Tibial artery (tissue), 4 donors: ENCODE measurements around the gene HLX.
A peak's percentile ranks its signal among the peaks of the same experiment; 100 is the strongest.

Experiments
- DNase-seq, 2 donors: peaks; one replicate each; pipeline ENCODE4 v3.0.0-alpha.2; 2019
- H3K27ac ChIP-seq, 2 donors: fragments of 200-600 bp; sonication (generic) in 1 of 2; 1 replicate in 1 of 2; 2 replicates in 1 of 2; pipeline ENCODE4 v1.5.1; 2018 to 2019; ENCODE audit warnings: mild to moderate bottlenecking in 1 of 2
- H3K27me3 ChIP-seq, 2 donors: fragments of 200-600 bp; sonication (generic) in 1 of 2; one replicate each; pipeline versions ENCODE4 v1.5.1 to v1.6.0; 2016 to 2019
- H3K36me3 ChIP-seq, 3 donors: fragments of 200-600 bp; sonication (generic) in 2 of 3; one replicate each; pipeline ENCODE4 v1.5.1; 2016 to 2019; ENCODE audit warnings: mild to moderate bottlenecking in 2 of 3
- H3K4me1 ChIP-seq, 4 donors: fragments of 200-600 bp; sonication (generic) in 2 of 4; 1 replicate in 3 of 4; 2 replicates in 1 of 4; pipeline ENCODE4 v1.5.1; 2016 to 2019
- H3K4me3 ChIP-seq, 2 donors: fragments of 200-600 bp; sonication (generic) in 1 of 2; 1 replicate in 1 of 2; 2 replicates in 1 of 2; pipeline ENCODE4 v1.5.1; 2018 to 2019; ENCODE audit warnings: mild to moderate bottlenecking in 2 of 2
- H3K9me3 ChIP-seq, 3 donors: fragments of 200-600 bp; sonication (generic) in 1 of 3; one replicate each; pipeline ENCODE4 v1.5.1; 2016 to 2019
- intact Hi-C: fragments of 100-400 bp; cut with DNase I; formaldehyde crosslinking; loops from one replicate; pipeline ENCODE4 v1.15.0; 2023; ENCODE audit warnings: low total_unique reads
- TF ChIP-seq, protein P1 (sequence below), 2 experiments: fragments of 200-600 bp in 1 of 2; fragments of 450-650 bp in 1 of 2; IDR thresholded peaks; one replicate each; pipeline ENCODE4 v1.5.1; 2017 to 2019; ENCODE audit warnings: antibody characterized with exemption in 2 of 2, mild to moderate bottlenecking in 1 of 2, moderate library complexity in 1 of 2

Gene HLX

GRCh38 chr1:220906561-220907334 lies 27.5 kb downstream of the HLX start:
- TF ChIP-seq, protein P1, sequence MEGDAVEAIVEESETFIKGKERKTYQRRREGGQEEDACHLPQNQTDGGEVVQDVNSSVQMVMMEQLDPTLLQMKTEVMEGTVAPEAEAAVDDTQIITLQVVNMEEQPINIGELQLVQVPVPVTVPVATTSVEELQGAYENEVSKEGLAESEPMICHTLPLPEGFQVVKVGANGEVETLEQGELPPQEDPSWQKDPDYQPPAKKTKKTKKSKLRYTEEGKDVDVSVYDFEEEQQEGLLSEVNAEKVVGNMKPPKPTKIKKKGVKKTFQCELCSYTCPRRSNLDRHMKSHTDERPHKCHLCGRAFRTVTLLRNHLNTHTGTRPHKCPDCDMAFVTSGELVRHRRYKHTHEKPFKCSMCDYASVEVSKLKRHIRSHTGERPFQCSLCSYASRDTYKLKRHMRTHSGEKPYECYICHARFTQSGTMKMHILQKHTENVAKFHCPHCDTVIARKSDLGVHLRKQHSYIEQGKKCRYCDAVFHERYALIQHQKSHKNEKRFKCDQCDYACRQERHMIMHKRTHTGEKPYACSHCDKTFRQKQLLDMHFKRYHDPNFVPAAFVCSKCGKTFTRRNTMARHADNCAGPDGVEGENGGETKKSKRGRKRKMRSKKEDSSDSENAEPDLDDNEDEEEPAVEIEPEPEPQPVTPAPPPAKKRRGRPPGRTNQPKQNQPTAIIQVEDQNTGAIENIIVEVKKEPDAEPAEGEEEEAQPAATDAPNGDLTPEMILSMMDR (IDR thresholded peaks at IDR 0.05) = no peak
- Histone ChIP-seq H3K36me3 (no peaks in the 10 kb centered on the region), H3K27ac (no peak overlapping the region), H3K9me3 (no peaks in the 10 kb centered on the region), H3K4me1 (peaks cover 0 to 5% (median 0%) of the 10 kb centered on the region in 4 donors), H3K27me3 (no peaks in the 10 kb centered on the region), H3K4me3 (no peak overlapping the region)
- DNase-seq = no peak
- intact Hi-C loops = no loop called here

DNA sequence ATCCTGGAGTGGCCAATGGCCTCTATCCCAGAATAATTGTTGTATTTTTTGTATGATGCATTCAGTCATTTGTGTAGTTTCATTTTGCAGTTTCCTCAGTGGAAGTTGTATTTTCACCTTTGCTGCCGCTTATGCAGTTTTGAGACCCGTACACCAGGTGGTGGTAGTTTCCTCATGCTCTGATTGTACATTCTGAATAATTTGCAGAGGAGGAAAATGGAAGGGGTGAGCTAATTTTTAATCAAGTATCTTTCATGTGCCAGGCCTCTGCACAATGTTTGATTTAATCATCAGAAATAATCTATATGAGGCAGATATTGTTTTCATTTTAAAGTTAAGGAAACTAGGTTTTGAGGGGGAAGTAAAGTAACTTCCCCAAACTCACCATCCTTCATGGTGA lies 29.5 kb downstream of the HLX start:
- no peaks in the 10 kb centered on the region for H3K9me3 ChIP-seq
- intact Hi-C loops = no loop called here
- no peaks in the 10 kb centered on the region for H3K27me3 ChIP-seq
- H3K4me1 ChIP-seq = peaks cover 0 to 5% (median 0%) of the 10 kb centered on the region in 4 donors
- TF ChIP-seq, protein P1 (IDR thresholded peaks at IDR 0.05) = peak; percentile 45
- no peak overlapping the region for H3K27ac ChIP-seq
- DNase-seq = no peak
- H3K4me3 ChIP-seq = no peak overlapping the region
- no peaks in the 10 kb centered on the region for H3K36me3 ChIP-seq

- Histone ChIP-seq H3K27ac (no peak overlapping the region), H3K36me3 (no peaks in the 10 kb centered on the region), H3K4me1 (peaks cover 0 to 5% (median 0%) of the 10 kb centered on the region in 4 donors), H3K27me3 (no peaks in the 10 kb centered on the region), H3K4me3 (no peak overlapping the region), H3K9me3 (no peaks in the 10 kb centered on the region)
- no peak for DNase-seq
- intact Hi-C loops = no loop called here
- TF ChIP-seq, protein P1 (IDR thresholded peaks at IDR 0.05) = no peak
Observed at GRCh38 chr1:220910021-220910420, 30.8 kb downstream of the HLX start.

DNA sequence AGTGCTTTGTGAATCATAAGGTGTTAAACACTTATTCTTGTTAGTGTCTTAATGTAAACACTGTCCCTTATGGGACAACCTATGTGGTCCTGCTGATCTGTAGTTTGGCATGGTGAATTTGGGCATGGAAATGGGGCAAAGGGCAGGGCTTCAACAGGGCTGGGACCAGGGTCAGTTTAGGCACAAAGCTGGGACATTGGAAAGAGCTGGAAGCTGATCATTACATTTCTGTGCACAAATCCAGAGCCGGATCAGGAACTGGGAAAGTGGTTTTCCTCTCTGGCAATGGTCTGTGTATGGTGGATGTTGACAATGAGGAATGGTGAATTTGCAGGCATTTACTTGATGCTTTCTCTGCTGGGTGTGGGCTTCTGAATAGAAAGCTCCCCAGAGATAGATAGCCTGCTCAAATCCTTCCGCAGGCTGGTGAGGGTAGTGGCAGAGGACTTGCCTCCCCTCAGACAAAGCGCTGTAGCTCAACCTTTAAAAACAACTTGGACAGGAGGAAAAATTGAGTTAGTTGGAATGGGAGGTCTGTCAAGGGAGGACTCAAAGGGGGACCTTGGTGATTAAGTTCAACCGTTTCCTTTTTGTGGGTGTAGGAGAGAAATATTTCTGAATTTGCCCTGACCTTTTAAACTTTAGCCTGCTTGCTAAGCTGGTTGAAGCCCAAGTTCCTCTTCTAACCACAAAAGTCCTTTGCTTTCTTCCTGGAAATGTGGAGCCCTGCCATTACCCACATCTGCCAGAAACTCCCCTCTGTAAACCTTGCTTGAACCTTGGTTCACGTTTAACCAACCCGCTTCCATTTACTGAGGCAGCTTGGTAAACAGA lies 35.3 kb downstream of the HLX start:
- Histone ChIP-seq H3K4me1 (no peaks in the 10 kb centered on the region), H3K9me3 (no peaks in the 10 kb centered on the region), H3K27ac (no peak overlapping the region), H3K36me3 (no peaks in the 10 kb centered on the region), H3K27me3 (no peaks in the 10 kb centered on the region), H3K4me3 (no peak overlapping the region)
- TF ChIP-seq, protein P1 (IDR thresholded peaks at IDR 0.05) = no peak
- intact Hi-C loops = no loop called here
- no peak for DNase-seq

DNA sequence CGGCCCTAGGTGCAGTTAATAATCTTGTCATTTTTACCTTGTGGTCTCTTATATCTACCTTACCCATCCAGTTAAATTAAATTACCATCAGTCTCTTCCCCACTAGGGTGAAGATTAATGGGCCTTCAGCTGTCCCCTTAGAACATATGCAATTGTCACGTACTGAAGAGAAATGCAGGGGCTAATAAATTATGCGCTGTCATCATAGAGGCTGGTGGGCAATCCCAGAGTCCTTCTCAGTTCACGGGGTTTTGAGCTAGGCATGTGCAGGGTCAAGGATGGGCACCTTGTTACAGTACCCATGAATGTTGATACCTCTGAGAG lies 35.8 kb downstream of the HLX start:
- H3K9me3 ChIP-seq = no peaks in the 10 kb centered on the region
- H3K4me3 ChIP-seq = no peak overlapping the region
- intact Hi-C loops = no loop called here
- H3K27me3 ChIP-seq = no peaks in the 10 kb centered on the region
- H3K4me1 ChIP-seq = no peaks in the 10 kb centered on the region
- DNase-seq = no peak
- no peak overlapping the region for H3K27ac ChIP-seq
- no peaks in the 10 kb centered on the region for H3K36me3 ChIP-seq
- TF ChIP-seq, protein P1 (IDR thresholded peaks at IDR 0.05) = no peak
